ENCODE measurements around the gene TMCO2.
"Not testable (repeated sequence)": the region's sequence is repeated elsewhere in the genome, so short reads cannot be mapped to it uniquely, and the experiment has no call there.

TMCO2 gene

GRCh38 chr1:40247655-40248054 lies at the start of gene TMCO2:
Gene TMCO2, plus strand, starts transcription at chr1:40247937. Its CDS starts 57 bp downstream, at chr1:40247994.
- no peak for DNase-seq

GRCh38 chr1:40199126-40199525 lies 48.6 kb upstream of the TMCO2 start:
- DNase-seq: peak; percentile 9

GRCh38 chr1:40204856-40205255 lies 42.9 kb upstream of the TMCO2 start:
- DNase-seq: no peak

- no peak for DNase-seq
These were observed 37.1 kb upstream of the TMCO2 start for GRCh38 chr1:40210511-40211204.

- no peak for DNase-seq
These were observed 29.4 kb upstream of the TMCO2 start for GRCh38 chr1:40218333-40218732.

GRCh38 chr1:40221471-40221905 lies 26.2 kb upstream of the TMCO2 start:
- DNase-seq: not testable (repeated sequence)

- no peak for DNase-seq
These were observed 25.6 kb upstream of the TMCO2 start for GRCh38 chr1:40221977-40222772.

GRCh38 chr1:40224040-40224439 lies 23.7 kb upstream of the TMCO2 start:
- DNase-seq: no peak

- no peak for DNase-seq
These were observed 21.5 kb upstream of the TMCO2 start for GRCh38 chr1:40226192-40226591.

- DNase-seq: no peak
These were observed 15.3 kb upstream of the TMCO2 start for GRCh38 chr1:40232444-40232843.

GRCh38 chr1:40239626-40240025 lies 8.1 kb upstream of the TMCO2 start:
- no peak for DNase-seq

- DNase-seq: no peak
These were observed 7.3 kb upstream of the TMCO2 start for GRCh38 chr1:40240390-40240789.

- DNase-seq: no peak
These were observed 6.4 kb upstream of the TMCO2 start for GRCh38 chr1:40241362-40241761.

GRCh38 chr1:40243351-40243750 lies 4.4 kb upstream of the TMCO2 start:
- DNase-seq: no peak

- no peak for DNase-seq
These were observed 3.5 kb upstream of the TMCO2 start for GRCh38 chr1:40244138-40244744.

GRCh38 chr1:40245686-40246085 lies 2.1 kb upstream of the TMCO2 start:
- DNase-seq: no peak

- DNase-seq: no peak
These were observed 675 bp downstream of the TMCO2 start for GRCh38 chr1:40248412-40248811.

GRCh38 chr1:40251456-40251855 lies 3.7 kb downstream of the TMCO2 start:
- DNase-seq: no peak

- DNase-seq: no peak
These were observed 4.9 kb downstream of the TMCO2 start for GRCh38 chr1:40252601-40253000.

GRCh38 chr1:40255231-40255630 lies 7.5 kb downstream of the TMCO2 start:
- DNase-seq: no peak

GRCh38 chr1:40256401-40257084 lies 8.8 kb downstream of the TMCO2 start:
- DNase-seq: no peak

- DNase-seq: no peak
These were observed 9.6 kb downstream of the TMCO2 start for GRCh38 chr1:40257313-40257687.

GRCh38 chr1:40257688-40258444 lies 10.1 kb downstream of the TMCO2 start, which contains the start of gene ZMPSTE24:
Gene ZMPSTE24, plus strand, starts transcription at chr1:40258236. Its CDS starts 36 bp downstream, at chr1:40258272.
- peak; percentile 98 for DNase-seq

All from NCI-H1436 (cell line).